ENCODE data around the gene IL1B. TPM values are rescaled to one million over a fixed set of nuclear protein-coding genes. Genes with fewer than 3 reads are reported as not detected.

The IL1B gene
- polyA plus RNA-seq, 1 of the 3 experiments (the other 2 are of a cell fraction), result 0.25 TPM

DNA sequence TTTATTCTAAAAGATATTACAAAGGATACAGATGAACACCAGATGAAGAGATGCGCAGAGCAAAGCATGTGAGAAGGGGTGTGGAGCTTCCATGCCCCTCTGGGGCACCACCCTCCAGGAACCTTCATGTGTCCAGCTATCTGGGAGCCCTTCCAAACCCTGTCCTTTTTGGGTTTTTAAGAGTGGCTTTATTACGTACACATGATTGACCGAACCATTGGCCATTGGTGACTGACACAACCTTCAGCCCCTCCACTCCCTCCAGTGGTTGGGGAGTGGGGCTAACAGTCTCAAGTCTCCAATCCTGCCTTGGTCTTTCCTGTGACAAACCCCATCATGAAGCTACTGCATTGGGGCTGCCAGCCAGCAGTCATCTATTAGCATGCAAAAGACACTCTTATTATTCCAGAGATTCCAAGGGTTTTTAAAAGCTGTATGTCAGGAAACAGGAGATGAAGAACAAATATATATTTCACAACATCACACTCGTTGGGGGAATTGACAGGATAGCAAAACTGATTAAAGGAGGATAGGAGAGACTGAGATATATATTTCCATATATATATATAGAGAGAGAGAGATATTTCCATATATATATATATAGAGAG is 19.4 kb downstream of the IL1B start:
- H3K27me3 ChIP-seq (ENCODE audit: insufficient read depth), result no peaks in the 10 kb centered on the region
- peaks cover 0 to 6% of the 10 kb centered on the region in 2 experiments; a peak in 1 of 4 replicates for H3K4me1 ChIP-seq (ENCODE audit: control insufficient read depth in 1 of 2, insufficient read depth in 2 of 2, low read depth in 1 of 2, low read length in 1 of 2)
- TF ChIP-seq, protein P1, sequence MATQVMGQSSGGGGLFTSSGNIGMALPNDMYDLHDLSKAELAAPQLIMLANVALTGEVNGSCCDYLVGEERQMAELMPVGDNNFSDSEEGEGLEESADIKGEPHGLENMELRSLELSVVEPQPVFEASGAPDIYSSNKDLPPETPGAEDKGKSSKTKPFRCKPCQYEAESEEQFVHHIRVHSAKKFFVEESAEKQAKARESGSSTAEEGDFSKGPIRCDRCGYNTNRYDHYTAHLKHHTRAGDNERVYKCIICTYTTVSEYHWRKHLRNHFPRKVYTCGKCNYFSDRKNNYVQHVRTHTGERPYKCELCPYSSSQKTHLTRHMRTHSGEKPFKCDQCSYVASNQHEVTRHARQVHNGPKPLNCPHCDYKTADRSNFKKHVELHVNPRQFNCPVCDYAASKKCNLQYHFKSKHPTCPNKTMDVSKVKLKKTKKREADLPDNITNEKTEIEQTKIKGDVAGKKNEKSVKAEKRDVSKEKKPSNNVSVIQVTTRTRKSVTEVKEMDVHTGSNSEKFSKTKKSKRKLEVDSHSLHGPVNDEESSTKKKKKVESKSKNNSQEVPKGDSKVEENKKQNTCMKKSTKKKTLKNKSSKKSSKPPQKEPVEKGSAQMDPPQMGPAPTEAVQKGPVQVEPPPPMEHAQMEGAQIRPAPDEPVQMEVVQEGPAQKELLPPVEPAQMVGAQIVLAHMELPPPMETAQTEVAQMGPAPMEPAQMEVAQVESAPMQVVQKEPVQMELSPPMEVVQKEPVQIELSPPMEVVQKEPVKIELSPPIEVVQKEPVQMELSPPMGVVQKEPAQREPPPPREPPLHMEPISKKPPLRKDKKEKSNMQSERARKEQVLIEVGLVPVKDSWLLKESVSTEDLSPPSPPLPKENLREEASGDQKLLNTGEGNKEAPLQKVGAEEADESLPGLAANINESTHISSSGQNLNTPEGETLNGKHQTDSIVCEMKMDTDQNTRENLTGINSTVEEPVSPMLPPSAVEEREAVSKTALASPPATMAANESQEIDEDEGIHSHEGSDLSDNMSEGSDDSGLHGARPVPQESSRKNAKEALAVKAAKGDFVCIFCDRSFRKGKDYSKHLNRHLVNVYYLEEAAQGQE (IDR thresholded peaks at IDR 0.05; ENCODE audit: low read depth, low read length), result no peak
- TF ChIP-seq TEAD4 (IDR thresholded peaks at IDR 0.05; ENCODE audit: borderline replicate concordance, insufficient read depth), result no peak
- TF ChIP-seq ELF1 (IDR thresholded peaks at IDR 0.05), result no peak
- no peak for TF ChIP-seq GABPA (IDR thresholded peaks at IDR 0.05; ENCODE audit: low read depth)
- no peak for TF ChIP-seq MXI1 (IDR thresholded peaks at IDR 0.05; ENCODE audit: low read depth, low read length)
- TF ChIP-seq SMC3 (IDR thresholded peaks at IDR 0.05; ENCODE audit: low read depth, low read length), result no peak
- TF ChIP-seq, protein P2, sequence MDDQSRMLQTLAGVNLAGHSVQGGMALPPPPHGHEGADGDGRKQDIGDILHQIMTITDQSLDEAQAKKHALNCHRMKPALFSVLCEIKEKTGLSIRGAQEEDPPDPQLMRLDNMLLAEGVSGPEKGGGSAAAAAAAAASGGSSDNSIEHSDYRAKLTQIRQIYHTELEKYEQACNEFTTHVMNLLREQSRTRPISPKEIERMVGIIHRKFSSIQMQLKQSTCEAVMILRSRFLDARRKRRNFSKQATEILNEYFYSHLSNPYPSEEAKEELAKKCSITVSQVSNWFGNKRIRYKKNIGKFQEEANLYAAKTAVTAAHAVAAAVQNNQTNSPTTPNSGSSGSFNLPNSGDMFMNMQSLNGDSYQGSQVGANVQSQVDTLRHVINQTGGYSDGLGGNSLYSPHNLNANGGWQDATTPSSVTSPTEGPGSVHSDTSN (IDR thresholded peaks at IDR 0.05), result no peak
- no peak for TF ChIP-seq TAF1 (IDR thresholded peaks at IDR 0.05; ENCODE audit: borderline replicate concordance, low read depth, low read length)
- TF ChIP-seq CHD2 (IDR thresholded peaks at IDR 0.05; ENCODE audit: low read length, partially characterized antibody), result no peak
- no peak for TF ChIP-seq EZH2phosphoT487 (IDR thresholded peaks at IDR 0.05; ENCODE audit: borderline replicate concordance, low read depth)
- TF ChIP-seq, protein P3, sequence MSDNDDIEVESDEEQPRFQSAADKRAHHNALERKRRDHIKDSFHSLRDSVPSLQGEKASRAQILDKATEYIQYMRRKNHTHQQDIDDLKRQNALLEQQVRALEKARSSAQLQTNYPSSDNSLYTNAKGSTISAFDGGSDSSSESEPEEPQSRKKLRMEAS (IDR thresholded peaks at IDR 0.05; ENCODE audit: low read depth), result no peak
- no peak for TF ChIP-seq JUND (IDR thresholded peaks at IDR 0.05)
- no peak for TF ChIP-seq YY1 (IDR thresholded peaks at IDR 0.05; ENCODE audit: low read depth)
- no peak for TF ChIP-seq RCOR1 (IDR thresholded peaks at IDR 0.05; ENCODE audit: low read length)
- TF ChIP-seq FOXJ3 (CRISPR knock-in tag; IDR thresholded peaks at IDR 0.05), result no peak
- no peaks in the 10 kb centered on the region for H4K20me1 ChIP-seq (ENCODE audit: insufficient read depth)
- H3K9me2 ChIP-seq, result no peaks in the 10 kb centered on the region
- POLR2A ChIA-PET, result no interaction called here
- H3K27ac ChIP-seq (ENCODE audit: low read depth in 2 of 2, low read length in 1 of 2), result no peak overlapping the region
- no peak overlapping the region for H3K9ac ChIP-seq
- no peak overlapping the region for H3K4me3 ChIP-seq (ENCODE audit: low read depth in 2 of 2, low read length in 1 of 2)
- no peak overlapping the region for H3K4me2 ChIP-seq
- peaks cover 5% of the 10 kb centered on the region for H3F3A ChIP-seq (replicated peaks; ENCODE audit: insufficient read depth)
- WGBS (ENCODE audit: low lambda C conversion rate), result 71% methylated on average over 4 of the region's 4 CpGs
- H3K79me2 ChIP-seq (ENCODE audit: insufficient read depth), result no peaks in the 10 kb centered on the region
- H2AFZ ChIP-seq (ENCODE audit: low read depth), result no peak overlapping the region
- H3K36me3 ChIP-seq (replicated peaks in 1 of 2; ENCODE audit: control insufficient read depth in 1 of 2, insufficient read depth in 2 of 2, low read length in 1 of 2), result no peaks in the 10 kb centered on the region
- DNase-seq, result no peak
- CTCF ChIA-PET, result no interaction called here
- H3K9me3 ChIP-seq, result no peaks in the 10 kb centered on the region
